Ishikawa (cell line): ENCODE data around the gene MAGEB4.

Experiments used
- CEBPB ChIP-seq: IDR thresholded peaks from 2 replicates; pipeline ENCODE4 v1.6.1; 2012
- EP300 ChIP-seq: IDR thresholded peaks from 2 replicates; pipeline ENCODE4 v1.6.1; 2012; ENCODE audit warnings: borderline replicate concordance
- FOXM1 ChIP-seq: IDR thresholded peaks from 2 replicates; pipeline ENCODE4 v1.6.1; 2012; ENCODE audit warnings: low read depth, borderline replicate concordance
- MAX ChIP-seq: IDR thresholded peaks from 2 replicates; pipeline ENCODE4 v1.6.1; 2012
- NFIC ChIP-seq: IDR thresholded peaks from 2 replicates; pipeline ENCODE4 v1.6.1; 2012
- RAD21 ChIP-seq: IDR thresholded peaks from 2 replicates; pipeline ENCODE4 v1.6.1; 2012; ENCODE audit warnings: low read depth
- TCF12 ChIP-seq: IDR thresholded peaks from 2 replicates; pipeline ENCODE4 v1.6.1; 2012; ENCODE audit warnings: low read depth
- TEAD4 ChIP-seq: IDR thresholded peaks from 2 replicates; pipeline ENCODE4 v1.6.1; 2012
- USF1 ChIP-seq: IDR thresholded peaks from 2 replicates; pipeline ENCODE4 v1.6.1; 2012
- YY1 ChIP-seq: IDR thresholded peaks from 2 replicates; pipeline ENCODE4 v1.6.1; 2012; ENCODE audit warnings: low read depth

- TF ChIP-seq YY1 (no peak), TCF12 (no peak), RAD21 (no peak), EP300 (no peak), MAX (no peak), TEAD4 (no peak), USF1 (no peak), NFIC (no peak), CEBPB (no peak), FOXM1 (no peak)
Measured at GRCh38 chrX:30270639-30271038, 28.8 kb downstream of the MAGEB4 start.
